HG02588 (cell line): ENCODE measurements around the gene AGFG1.

Experiments used
- ATAC-seq: cut with Tn5 transposase; IDR thresholded peaks from one replicate; pipeline ENCODE4 v1.9.1; 2021; ENCODE audit warnings: mild to moderate bottlenecking, moderate library complexity; ENCODE audit not compliant: unreplicated experiment

Gene AGFG1, protein sequence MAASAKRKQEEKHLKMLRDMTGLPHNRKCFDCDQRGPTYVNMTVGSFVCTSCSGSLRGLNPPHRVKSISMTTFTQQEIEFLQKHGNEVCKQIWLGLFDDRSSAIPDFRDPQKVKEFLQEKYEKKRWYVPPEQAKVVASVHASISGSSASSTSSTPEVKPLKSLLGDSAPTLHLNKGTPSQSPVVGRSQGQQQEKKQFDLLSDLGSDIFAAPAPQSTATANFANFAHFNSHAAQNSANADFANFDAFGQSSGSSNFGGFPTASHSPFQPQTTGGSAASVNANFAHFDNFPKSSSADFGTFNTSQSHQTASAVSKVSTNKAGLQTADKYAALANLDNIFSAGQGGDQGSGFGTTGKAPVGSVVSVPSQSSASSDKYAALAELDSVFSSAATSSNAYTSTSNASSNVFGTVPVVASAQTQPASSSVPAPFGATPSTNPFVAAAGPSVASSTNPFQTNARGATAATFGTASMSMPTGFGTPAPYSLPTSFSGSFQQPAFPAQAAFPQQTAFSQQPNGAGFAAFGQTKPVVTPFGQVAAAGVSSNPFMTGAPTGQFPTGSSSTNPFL

DNA sequence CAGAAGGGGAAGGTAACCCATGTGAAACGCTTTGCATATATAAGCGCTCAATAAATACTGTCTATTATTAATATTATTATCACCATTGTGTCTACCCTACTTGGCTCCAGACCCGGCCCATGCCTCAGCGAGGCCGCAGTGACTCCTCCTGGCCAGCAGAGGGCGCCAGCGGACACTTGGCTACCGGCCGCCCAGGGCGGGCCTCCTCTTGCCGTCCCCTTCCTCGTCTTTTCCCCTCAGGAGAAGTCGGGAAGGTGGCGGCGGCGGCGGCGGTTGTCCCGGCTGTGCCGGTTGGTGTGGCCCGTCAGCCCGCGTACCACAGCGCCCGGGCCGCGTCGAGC lies at the start of gene AGFG1:
TSS of gene AGFG1 (plus strand) at position 233 of the 341 bp plus-strand sequence. CDS start 266 bp downstream, outside the sequence.
- peak; percentile 87 for ATAC-seq

DNA sequence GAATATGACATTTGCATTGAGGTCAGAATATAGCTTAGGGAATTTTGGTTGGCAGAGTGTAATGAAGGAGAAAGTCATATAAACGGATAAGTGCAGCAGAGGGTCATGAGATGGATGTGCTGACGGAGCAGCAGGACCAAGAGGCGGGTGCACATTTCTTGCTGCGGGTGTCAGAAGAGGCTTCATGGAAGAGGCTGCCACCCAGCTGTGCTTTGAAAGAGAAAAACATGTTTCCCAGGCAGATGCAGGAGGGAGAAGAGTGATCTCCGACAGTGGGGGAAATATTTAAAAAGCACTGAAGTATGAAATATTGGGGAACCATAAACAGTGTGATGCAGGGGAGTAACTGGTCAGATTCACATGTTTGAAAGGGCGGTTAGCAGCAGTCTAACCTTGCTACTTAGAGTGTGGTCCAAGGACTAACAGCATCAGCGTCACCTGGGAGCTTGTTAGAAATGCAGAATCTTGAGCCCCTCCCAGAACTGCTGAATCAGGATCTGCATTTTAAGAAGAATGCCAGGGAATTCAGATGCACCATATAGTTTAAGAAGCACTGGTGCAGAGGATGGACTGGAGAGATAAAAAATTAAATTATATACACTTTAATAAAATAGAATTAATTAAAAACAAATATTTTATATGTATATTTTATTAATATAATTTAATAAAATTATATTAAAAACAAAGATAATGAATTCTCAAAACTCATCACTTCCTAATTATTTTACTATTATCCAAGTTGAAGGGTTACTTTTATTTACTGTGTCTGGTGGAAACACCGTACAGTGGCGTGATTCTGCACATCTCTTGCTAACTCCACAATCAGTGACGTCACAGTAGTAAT lies 48.1 kb upstream of the AGFG1 start:
- ATAC-seq = no peak

DNA sequence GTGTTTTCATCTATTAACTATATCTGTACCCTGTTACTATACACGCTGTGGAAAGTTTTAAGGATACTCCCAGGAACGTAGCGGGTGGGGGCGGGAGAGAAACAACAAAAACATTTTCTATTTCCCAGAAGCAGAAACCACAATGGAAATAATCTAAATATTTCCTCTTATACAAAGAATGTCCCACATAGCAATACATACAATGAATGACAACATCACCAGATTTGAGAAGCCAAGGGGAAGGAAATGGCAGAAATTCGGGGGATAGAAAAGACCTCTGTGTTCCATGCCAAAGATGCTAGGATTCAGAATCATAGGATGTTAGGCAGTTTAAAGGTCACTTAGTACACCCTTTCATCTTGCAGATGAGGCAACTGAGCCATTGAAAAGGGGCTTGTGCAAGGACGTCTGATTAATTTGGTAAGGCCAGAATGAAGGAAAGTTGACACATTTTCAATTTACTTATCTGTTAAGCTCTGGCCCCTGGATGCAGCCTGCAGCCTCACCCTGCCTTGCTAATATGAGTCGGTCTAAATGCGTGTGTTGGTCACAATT lies 43.1 kb upstream of the AGFG1 start:
- no peak for ATAC-seq

DNA sequence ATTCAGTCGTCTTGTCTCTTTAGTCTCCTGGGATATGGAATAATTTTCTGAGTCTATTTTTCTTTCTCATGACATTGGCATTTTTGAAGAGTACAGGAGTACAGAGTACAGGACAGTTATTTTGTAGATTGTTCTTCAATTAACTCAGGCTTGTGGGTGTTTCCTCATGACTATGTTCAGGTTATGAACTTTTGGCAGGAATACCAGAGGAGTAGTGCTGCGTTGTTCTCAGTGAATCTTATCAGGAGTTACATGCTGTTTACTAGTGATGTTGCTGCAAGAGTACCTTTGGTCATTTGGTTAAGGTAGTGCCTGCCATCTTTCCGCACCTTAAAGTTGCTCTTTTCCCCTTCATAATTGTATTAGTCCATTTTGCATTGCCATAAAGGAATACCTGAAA lies 41.3 kb upstream of the AGFG1 start:
- ATAC-seq = no peak

DNA sequence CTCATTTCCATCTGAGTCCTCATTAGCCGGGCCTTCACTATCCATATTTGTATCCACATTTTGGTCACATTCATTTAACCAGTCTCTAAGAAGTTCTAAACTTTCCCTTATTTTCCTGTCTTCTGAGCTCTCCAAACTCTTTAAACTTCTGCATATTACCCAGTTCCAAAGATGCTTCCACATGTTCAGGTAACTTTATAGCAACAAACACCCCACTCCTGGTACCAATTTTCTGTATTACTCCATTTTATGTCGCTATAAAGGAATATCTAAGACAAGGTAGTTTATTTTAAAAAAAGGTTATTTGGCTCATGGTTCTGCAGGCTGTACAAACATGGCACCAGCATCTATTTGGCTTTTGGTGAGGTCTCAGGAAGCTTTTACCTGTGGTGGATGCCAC lies 38.8 kb upstream of the AGFG1 start:
- no peak for ATAC-seq

DNA sequence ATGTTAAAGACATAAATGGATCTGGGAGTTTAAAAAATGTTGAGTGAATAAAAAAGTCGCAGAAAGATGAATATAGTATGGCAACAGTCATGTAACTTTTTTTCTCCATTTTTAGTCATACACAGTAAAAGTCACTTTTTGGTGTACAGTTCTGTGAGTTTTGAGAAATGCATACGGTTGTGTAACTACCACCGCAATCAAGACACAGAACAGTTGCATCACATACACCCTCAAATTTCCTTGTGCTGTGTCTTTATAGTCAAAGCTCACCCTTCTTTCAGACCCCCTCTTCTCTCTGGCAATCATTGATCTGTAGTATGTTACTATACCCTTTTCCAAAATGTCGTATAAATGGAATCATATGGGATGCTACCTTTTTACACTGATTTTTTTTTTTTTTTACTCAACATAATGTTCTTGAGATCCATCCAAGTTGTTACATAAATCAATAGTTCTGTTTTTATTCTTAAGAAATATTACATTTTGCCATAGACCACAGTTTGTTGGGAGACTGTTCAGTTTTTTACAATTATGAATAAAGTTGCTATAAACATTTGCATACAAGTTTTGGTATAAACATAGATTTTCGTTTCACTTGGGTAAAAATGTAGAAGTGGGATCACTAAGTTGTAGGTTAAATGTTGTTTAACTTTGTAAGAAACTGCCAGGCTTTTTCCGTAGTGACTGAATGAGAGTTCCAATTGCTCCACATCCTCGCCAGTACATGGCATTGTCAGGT lies 35.4 kb upstream of the AGFG1 start:
- no peak for ATAC-seq

DNA sequence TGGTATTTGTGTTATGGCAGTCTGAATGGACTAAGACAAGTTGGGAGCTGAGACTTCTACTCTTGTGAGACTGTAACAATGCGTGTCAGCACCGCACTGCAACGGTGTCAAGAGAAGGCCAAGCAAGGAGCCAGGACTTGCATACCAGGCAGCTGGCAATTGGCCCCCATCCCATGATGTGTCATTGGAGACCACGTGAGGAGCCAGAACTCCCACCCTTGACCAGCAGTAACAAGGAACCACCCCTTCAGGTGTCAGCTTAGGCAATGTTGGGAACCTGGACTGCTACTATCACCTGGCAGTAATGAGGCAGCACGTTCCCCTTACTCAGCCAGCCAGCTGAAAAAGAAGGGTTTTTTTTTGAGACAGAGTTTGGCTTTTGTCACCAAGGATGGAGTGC lies 32.7 kb upstream of the AGFG1 start:
- ATAC-seq = no peak

DNA sequence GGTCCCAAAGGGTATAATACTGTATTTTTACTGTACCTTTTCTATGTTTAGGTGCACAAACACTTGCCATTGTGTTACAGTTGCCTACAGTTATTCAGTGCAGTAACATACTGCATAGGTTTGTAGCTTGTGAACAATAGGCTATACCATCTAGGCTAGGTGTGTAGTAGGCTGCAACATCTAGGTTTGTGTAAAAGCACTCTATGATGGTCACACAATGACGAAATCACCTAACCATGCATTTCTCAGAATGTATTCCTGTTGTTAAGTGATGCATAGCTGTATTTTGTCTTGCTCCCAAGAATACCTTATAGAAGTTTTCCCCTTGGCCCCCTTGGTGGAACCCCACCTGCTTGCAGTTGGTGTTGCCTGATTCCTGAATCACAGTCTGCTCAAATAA lies 29.3 kb upstream of the AGFG1 start:
- no peak for ATAC-seq

DNA sequence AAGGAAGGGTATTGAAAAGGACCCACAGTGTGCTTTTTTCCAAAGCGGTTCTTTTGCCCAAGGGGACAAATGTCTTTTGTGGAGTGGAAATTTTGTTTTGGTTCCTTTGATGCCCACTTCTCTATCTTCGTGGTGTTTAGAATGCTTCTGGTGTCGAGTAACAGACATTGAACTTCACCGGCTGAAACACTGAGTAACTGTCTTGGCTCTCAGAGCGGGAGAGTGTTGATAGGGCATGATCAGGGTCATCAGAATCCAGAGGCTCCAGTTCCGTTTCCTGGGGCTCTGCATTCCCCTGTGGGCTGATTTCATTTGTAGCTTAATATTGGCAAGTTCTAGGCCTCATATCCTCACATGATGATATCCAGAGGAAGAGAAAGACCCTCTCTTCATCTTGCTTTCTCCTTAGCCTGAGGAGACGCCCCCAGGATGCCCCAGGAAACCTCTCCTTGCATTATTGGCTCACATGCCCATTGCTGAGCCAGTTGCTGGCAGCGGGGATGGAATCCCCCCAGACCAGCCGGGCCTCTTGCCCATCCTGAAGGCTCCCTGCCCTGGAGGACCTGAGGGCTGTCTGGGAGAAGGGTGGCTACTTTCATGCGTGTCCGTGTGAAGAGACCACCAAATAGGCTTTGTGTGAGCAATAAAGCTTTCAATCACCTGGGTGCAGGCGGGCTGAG lies 27.9 kb upstream of the AGFG1 start:
- ATAC-seq = no peak

DNA sequence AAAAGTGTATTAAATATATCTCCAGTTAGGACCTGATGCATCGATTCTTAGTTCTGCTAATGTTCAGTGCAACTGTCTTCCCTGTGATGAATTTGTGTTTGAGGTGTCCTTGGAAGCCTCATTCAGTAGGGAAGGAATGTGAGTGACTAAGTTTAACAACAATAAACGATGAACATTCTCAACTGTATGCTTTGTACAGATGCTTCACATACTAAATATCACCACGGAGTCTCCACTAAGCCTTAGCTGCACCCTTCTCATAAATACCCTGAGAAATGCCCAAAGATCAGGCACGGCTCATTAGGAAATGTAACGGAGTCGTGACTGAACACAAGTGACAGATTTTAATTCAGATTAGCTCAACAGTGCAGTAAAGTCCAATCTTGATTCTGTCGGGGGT lies 24.4 kb upstream of the AGFG1 start:
- ATAC-seq = no peak

DNA sequence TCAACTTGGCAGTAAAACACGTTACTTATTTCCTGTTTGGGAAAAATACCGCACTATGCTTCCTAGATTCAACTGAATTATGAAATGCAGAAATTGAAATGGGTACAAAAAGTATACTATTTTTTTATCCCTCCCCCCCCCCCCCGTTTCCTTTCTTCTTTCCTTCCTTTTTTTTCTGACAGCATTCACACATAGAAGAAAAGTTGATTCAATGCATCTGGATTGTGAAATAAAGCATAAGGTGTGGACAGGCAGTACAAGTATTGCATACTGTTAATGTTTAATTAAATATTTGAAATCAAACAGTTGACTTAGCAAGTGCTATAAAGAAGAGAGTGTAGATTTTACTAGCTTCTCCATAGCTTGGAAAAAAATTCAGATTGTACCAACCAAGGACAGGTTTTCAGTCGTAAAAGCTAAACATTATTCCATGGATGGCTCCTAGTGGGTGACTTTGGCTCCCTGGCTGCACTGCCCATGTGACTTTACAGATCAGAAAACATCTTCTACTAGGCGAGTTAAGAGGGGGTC lies 21.6 kb upstream of the AGFG1 start:
- ATAC-seq = no peak

DNA sequence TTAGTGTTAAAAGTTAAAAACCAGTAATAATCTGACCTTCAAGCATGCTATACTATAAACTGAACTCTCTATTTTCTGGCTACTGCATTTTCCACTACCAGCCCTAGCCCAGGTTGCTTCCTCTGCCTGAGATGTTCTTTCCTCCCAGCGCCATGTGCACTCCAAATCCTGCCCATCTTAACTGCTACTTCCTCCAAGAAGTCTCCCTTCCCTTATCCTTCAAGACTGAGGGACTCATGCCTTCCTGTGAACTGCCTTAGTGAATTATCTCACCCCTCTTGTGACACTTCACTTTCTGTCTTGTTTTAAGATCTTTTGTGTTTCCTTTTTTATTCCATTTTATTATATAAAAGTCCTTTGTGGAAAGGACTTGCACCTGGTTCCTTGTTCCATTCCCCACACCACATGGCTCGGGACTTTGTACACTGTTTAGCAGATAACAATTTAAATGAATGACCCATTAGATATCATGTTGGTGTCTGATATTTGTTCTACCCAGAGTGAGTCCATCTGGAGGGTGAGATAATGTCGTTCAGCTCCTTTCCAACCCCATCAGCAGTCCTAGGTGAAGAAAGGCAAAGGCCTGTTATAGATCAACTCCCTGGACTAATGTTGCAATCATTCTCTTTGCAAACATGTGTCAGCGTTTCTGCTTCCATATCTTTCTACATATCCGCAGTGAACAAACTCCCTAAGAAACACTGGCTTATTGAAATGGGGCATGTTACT lies 20.9 kb upstream of the AGFG1 start:
- ATAC-seq = no peak

DNA sequence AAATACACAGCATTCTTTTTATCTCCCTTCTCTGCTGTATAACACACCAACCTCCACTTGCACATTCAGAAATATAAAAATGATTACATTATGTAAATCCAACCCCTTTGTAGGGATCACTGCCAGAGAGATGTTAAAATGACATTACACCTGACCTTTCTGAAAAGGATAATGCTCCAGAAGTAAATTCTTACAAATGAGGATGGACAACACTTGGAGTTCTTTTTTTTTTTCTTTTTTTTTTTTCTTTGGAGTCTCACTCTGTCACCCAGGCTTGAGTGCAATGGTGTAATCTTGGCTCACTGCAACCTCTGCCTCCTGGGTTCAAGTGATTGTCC lies 20.3 kb upstream of the AGFG1 start:
- ATAC-seq = no peak

DNA sequence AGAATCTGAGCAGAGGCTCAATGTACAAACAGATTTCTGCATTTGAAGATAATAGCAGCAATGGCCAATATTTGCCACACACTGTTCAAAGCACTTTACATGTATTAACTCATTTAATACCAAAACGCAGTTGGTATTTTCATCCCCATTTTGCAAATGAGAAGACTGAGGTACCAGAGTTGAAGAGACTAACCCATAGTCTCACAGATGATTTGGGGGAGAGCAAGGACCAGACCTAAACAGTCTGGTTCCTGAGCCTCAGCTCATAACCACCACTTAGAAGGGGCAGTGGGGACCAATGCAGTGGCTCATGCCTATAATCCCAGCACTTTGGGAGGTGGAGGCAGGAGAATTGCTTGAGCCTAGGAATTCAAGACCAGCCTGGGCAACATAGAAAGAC lies 18.1 kb upstream of the AGFG1 start:
- ATAC-seq = no peak

DNA sequence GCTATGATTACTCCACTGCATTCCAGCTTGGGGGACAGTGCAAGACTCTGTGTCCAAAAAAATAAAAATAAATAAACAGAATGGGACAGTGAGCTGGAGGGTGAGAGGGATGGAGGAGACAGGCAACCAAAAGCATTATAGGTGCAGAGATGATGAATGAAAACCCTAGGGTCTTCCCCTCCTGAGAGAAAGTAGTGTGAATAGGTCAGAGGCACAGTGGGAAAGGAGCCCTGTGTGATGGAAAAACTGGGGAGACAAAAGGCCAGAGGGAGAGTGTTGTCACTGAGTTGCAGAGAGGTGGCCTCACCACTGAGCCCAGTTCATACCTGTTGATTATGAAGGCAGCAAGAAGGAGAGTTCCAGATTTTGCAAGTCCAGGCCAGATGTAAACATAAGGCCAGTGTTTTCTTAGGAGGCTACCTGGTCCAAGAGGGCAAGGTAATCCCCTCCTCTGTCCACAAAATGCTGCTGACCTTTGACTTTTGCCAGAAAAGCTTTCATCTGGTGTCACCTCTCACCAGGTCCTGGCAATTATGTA lies 17.6 kb upstream of the AGFG1 start:
- ATAC-seq = no peak

DNA sequence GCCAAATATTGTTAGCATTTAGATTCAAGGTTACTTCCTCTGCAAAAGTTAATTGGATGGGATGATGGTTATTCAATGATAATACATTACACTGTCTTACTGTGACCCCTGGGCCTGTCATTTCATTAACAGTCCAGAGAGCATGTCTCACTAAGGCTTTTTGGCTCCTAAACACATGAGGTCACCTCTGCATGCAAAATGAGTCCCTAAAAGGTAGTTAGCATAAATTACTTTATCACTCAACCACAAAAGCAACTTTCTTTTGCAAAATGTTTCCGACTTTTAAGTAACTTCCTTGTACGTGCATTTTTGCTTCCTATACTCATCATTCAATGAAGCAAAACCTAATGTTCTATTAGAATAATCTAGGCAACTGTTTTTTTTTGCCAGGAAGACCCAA lies 16.8 kb upstream of the AGFG1 start:
- ATAC-seq = no peak

DNA sequence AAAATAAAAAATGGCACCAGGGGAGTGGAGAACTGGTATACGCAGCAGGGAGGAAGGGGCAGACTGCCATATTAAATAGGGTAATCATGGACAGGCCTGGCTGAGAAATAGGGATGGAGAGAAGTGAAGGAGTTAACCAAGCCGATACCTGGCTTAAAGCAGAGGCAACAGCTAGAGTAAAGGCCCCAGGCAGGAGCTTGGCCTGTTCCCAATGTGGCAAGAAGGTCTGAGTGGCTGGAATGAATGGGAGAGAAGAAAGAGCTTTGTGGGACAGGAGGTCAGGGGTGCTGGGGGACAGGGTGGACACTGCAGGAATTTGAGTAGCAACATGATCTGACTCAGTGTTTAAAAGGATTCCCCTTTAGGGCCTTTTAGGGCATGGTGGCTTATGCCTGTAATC lies 15.9 kb upstream of the AGFG1 start:
- ATAC-seq = no peak

DNA sequence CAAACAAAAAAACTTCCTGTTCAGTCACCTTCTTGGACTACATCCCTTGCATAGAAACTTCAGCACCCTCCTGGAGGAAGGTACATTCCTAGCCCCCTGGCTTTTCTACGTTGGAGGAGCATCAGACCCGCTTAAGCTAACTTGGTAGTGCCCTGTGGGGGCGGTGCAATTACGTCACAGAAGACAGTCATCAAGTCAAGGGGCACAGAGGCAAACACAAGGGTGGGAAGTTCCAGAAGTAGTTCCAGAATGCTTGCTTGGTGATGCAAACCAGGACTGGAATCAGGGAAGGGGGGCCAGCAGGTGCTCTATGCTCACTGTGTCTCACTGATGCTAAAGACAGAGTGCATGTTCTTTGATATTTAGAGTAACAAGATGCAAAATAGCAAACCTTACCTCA lies 15.2 kb upstream of the AGFG1 start:
- ATAC-seq = no peak

DNA sequence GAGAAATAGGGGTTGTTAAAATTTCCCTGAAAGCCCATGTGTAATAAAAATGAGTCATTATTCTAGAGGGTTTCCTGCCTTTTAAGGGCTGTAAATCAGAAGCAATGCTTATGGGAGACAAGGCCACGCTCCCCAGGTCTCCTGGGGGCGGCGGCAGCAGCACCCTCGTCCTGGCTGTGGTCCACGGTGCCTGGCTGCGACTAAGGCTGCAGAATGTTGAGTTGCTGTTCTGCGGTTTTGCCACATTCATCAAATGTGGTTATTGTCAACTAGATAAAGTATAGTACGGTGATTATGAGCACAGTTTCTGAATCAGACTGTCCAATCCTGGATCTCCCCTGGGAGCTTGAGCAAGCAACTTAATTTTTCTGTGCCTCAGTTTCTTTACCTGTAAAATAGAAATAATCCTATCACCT lies 11.9 kb upstream of the AGFG1 start:
- no peak for ATAC-seq
